HEK293T (cell line): Measurements from ENCODE around the gene NPAS3.

Experiments used
- ARNT ChIP-seq: fragments of 450-650 bp; IDR thresholded peaks from 2 replicates; pipeline ENCODE4 v1.6.1; 2017; ENCODE audit warnings: mild to moderate bottlenecking
- BHLHE40 ChIP-seq: fragments of 450-650 bp; IDR thresholded peaks from 2 replicates; pipeline ENCODE4 v1.6.1; 2016; ENCODE audit warnings: mild to moderate bottlenecking, moderate library complexity, borderline replicate concordance
- FOXA1 ChIP-seq: fragments of 450-650 bp; IDR thresholded peaks from 2 replicates; pipeline ENCODE4 v1.6.1; 2016; ENCODE audit warnings: mild to moderate bottlenecking
- FOXK2 ChIP-seq: fragments of 450-650 bp; IDR thresholded peaks from 2 replicates; pipeline ENCODE4 v1.6.1; 2016; ENCODE audit warnings: mild to moderate bottlenecking
- HDGF ChIP-seq: fragments of 450-650 bp; IDR thresholded peaks from 2 replicates; pipeline ENCODE4 v1.6.1; 2017; ENCODE audit warnings: antibody characterized with exemption, borderline replicate concordance
- SP1 ChIP-seq: fragments of 450-650 bp; IDR thresholded peaks from 2 replicates; pipeline ENCODE4 v1.6.1; 2017
- SUZ12 ChIP-seq: fragments of 450-650 bp; IDR thresholded peaks from 2 replicates; pipeline ENCODE4 v1.6.1; 2016; ENCODE audit warnings: mild to moderate bottlenecking
- TARDBP ChIP-seq: fragments of 450-650 bp; IDR thresholded peaks from 2 replicates; pipeline ENCODE4 v1.6.1; 2016
- TF ChIP-seq, protein P1 (sequence below): fragments of 450-650 bp; IDR thresholded peaks from 2 replicates; pipeline ENCODE4 v1.6.1; 2016

GRCh38 chr14:33786091-33786825 is 847.6 kb downstream of the NPAS3 start:
- TF ChIP-seq HDGF (no peak), FOXA1 (no peak), SP1 (no peak), ARNT (no peak), BHLHE40 (no peak), FOXK2 (no peak), TARDBP (no peak), SUZ12 (no peak)
- TF ChIP-seq, protein P1, sequence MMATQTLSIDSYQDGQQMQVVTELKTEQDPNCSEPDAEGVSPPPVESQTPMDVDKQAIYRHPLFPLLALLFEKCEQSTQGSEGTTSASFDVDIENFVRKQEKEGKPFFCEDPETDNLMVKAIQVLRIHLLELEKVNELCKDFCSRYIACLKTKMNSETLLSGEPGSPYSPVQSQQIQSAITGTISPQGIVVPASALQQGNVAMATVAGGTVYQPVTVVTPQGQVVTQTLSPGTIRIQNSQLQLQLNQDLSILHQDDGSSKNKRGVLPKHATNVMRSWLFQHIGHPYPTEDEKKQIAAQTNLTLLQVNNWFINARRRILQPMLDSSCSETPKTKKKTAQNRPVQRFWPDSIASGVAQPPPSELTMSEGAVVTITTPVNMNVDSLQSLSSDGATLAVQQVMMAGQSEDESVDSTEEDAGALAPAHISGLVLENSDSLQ: no peak
